Measurements from ENCODE around the gene ZNF324.

ZNF324 gene

DNA sequence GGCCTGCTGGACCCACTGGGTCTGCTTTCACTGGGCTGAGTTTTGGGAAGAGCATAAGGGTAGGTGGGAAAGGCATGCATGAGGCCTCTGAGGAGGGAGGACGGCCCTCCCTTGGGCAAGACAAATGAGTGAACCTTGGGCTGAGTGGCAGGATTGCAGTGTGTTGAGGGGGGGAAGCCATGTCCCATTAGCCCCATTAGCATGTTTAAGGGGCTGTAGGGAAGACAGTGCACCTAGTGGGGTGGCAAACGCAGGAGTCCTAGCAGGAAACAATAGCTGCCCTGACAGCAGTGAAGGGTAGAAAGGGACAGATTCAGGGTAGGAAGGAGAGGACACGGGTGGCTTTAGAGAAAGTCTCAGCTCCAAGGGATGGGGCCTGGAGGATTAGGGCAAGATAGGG lies 55.8 kb downstream of the ZNF324 start:
- Histone ChIP-seq H3K4me1 (no peaks in the 10 kb centered on the region), H3K27me3 (no peaks in the 10 kb centered on the region), H3K9me3 (no peaks in the 10 kb centered on the region), H3K4me3 (ENCODE audit: low read depth, low read length) (no peak overlapping the region), H3K36me3 (no peaks in the 10 kb centered on the region)
- TF ChIP-seq, protein P1, sequence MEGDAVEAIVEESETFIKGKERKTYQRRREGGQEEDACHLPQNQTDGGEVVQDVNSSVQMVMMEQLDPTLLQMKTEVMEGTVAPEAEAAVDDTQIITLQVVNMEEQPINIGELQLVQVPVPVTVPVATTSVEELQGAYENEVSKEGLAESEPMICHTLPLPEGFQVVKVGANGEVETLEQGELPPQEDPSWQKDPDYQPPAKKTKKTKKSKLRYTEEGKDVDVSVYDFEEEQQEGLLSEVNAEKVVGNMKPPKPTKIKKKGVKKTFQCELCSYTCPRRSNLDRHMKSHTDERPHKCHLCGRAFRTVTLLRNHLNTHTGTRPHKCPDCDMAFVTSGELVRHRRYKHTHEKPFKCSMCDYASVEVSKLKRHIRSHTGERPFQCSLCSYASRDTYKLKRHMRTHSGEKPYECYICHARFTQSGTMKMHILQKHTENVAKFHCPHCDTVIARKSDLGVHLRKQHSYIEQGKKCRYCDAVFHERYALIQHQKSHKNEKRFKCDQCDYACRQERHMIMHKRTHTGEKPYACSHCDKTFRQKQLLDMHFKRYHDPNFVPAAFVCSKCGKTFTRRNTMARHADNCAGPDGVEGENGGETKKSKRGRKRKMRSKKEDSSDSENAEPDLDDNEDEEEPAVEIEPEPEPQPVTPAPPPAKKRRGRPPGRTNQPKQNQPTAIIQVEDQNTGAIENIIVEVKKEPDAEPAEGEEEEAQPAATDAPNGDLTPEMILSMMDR (IDR thresholded peaks at IDR 0.05; ENCODE audit: low read depth, low read length): no peak
- no peak for DNase-seq
